ENCODE measurements around the gene SCP2. TPM values are rescaled to one million over a fixed set of nuclear protein-coding genes. Genes with fewer than 3 reads are reported as not detected.

SCP2 gene
- total and polyA plus RNA-seq, 2 of the 4 experiments (the other 2 are of a cell fraction), result 70.4 to 83.1 TPM

DNA sequence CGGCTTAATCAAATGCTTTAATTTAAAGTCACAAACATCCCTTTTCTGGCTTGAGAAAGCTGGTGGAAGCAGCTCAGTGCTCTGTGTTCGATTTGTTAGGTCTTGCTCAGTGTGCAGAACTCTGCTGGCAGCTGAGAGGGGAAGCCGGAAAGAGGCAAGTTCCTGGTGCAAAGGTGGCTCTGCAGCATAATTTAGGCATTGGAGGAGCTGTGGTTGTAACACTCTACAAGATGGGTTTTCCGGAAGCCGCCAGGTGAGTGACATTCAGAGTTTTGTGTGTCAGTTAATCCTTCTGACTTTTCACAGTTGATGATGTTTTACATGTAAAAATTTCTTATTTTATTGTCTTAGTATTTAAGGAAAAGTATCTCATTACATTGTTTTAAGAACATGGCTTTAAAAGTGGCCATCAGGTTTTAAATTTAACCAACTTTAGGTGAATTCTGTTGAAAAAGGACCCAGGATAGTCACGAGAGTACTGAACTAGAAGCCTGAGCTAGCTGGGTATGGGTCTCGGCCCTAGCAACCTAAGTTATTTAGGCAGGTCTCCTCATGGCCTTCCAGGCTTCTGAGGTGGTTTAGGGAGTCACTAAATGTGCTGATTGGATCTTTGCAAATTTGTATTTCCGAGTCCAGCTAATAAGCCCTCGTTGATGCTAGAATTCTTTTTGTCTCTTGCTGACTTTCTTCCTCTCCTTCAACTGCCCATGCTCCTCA lies 87.9 kb downstream of the SCP2 start:
- peak overlapping the region; percentile 98 for H3K4me2 ChIP-seq (ENCODE audit: low read depth, low read length)
- H4K5ac ChIP-seq (ENCODE audit: low read depth, low read length), result peak overlapping the region; percentile 41; the same call in 1 of the 2 replicates
- H3K9me1 ChIP-seq (ENCODE audit: insufficient read depth, low read length), result no peaks in the 10 kb centered on the region
- H2BK20ac ChIP-seq (ENCODE audit: low read depth, low read length), result no peak overlapping the region
- H4K8ac ChIP-seq (ENCODE audit: low read depth in 2 of 2, low read length in 2 of 2), result peak overlapping the region; percentile 48 to 84; a peak in 3 of 4 replicates
- CTCF ChIA-PET, result interaction anchor here (0.6 kb wide), 1 partner anchor 199 kb away, joined by 6 read pairs; no protein-coding TSS in a partner anchor
- in situ Hi-C loops (cut with MboI; ENCODE audit: low sequenced_read_pairs), result no loop called here
- DNase-seq (peak; percentile 91), ATAC-seq (ENCODE audit: low read depth) (peak; percentile 95)
- dilution Hi-C loops (cut with HindIII; ENCODE audit: low sequenced_read_pairs, unreplicated experiment), result no loop called here
- H4K91ac ChIP-seq (ENCODE audit: insufficient read depth, low read depth, low read length), result peak overlapping the region; percentile 50; the same call in 1 of the 2 replicates
- H2BK120ac ChIP-seq (ENCODE audit: low read depth, low read length), result peak overlapping the region; percentile 28
- H2BK5ac ChIP-seq (ENCODE audit: low read depth, low read length, poor library complexity, severe bottlenecking), result peak overlapping the region; percentile 77
- peak overlapping the region; percentile 95 for H2AK9ac ChIP-seq (replicated peaks; ENCODE audit: low read depth, low read length, poor library complexity)
- POLR2A ChIA-PET (ENCODE audit: unreplicated experiment), result no interaction called here
- H3K4me3 ChIP-seq (ENCODE audit: insufficient read depth, low read depth, low read length), result peak overlapping the region; percentile 51
- H2AK5ac ChIP-seq (ENCODE audit: low read depth, low read length), result peak overlapping the region; percentile 64
- no peaks in the 10 kb centered on the region for H3K27me3 ChIP-seq (ENCODE audit: control insufficient read depth, insufficient read depth, low read length)
- H3K79me1 ChIP-seq (ENCODE audit: low read depth in 1 of 2, low read length in 2 of 2), result peaks cover 19 to 36% of the 10 kb centered on the region in 2 experiments
- H3K27ac ChIP-seq (ENCODE audit: insufficient read depth, low read length), result peak overlapping the region; percentile 21
- TSS peak; percentile 5 for BruUV-seq (replicated peaks)
- H3K4me1 ChIP-seq (ENCODE audit: control insufficient read depth, insufficient read depth, low read length), result no peaks in the 10 kb centered on the region
- no peaks in the 10 kb centered on the region for H4K20me1 ChIP-seq (ENCODE audit: insufficient read depth, low read length)
- H3K9me3 ChIP-seq (ENCODE audit: control insufficient read depth, insufficient read depth, low read length), result no peaks in the 10 kb centered on the region
- TF ChIP-seq MAFK (IDR thresholded peaks at IDR 0.05; ENCODE audit: low read depth, low read length) (peak; percentile 60), RAD21 (IDR thresholded peaks at IDR 0.05; ENCODE audit: low read length) (peak; percentile 37), MXI1 (IDR thresholded peaks at IDR 0.05; ENCODE audit: borderline replicate concordance, low read depth, low read length) (peak; percentile 56; the same call in 1 of the 2 replicates), SMC3 (IDR thresholded peaks at IDR 0.05; ENCODE audit: low read depth, low read length) (peak; percentile 12; the same call in 1 of the 2 replicates), CEBPB (IDR thresholded peaks at IDR 0.05; ENCODE audit: low read depth, low read length) (no peak)
- TF ChIP-seq, protein P1, sequence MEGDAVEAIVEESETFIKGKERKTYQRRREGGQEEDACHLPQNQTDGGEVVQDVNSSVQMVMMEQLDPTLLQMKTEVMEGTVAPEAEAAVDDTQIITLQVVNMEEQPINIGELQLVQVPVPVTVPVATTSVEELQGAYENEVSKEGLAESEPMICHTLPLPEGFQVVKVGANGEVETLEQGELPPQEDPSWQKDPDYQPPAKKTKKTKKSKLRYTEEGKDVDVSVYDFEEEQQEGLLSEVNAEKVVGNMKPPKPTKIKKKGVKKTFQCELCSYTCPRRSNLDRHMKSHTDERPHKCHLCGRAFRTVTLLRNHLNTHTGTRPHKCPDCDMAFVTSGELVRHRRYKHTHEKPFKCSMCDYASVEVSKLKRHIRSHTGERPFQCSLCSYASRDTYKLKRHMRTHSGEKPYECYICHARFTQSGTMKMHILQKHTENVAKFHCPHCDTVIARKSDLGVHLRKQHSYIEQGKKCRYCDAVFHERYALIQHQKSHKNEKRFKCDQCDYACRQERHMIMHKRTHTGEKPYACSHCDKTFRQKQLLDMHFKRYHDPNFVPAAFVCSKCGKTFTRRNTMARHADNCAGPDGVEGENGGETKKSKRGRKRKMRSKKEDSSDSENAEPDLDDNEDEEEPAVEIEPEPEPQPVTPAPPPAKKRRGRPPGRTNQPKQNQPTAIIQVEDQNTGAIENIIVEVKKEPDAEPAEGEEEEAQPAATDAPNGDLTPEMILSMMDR (conservative IDR thresholded peaks at IDR 0.05; ENCODE audit: low read depth, low read length), result no peak
- intact Hi-C loops (cut with micrococcal nuclease), result loop anchor here (5.0 kb wide), 1 partner anchor 172 kb away; no protein-coding TSS in a partner anchor
- H3K4ac ChIP-seq (ENCODE audit: low read depth, low read length), result peak overlapping the region; percentile 74
- H2BK15ac ChIP-seq (ENCODE audit: low read depth, low read length), result peak overlapping the region; percentile 42; the same call in 1 of the 3 replicates
- peaks cover 3% of the 10 kb centered on the region; the same call in 1 of the 2 replicates for H3K36me3 ChIP-seq (ENCODE audit: control insufficient read depth, insufficient read depth, low read length)
- WGBS, 2 experiments (ENCODE audit: extremely low coverage in 2 of 2, insufficient read length in 1 of 2), result 0% methylated on average over 3 of the region's 9 CpGs; no CpG with 5 or more reads in 1 of the 2 experiments
- peak overlapping the region; percentile 80 for H2AFZ ChIP-seq (replicated peaks; ENCODE audit: low read length, poor library complexity)
- H3K18ac ChIP-seq (ENCODE audit: low read depth, low read length), result peak overlapping the region; percentile 32; the same call in 1 of the 2 replicates
- peak overlapping the region; percentile 87 for H3K9ac ChIP-seq (ENCODE audit: low read depth, low read length)
- peak overlapping the region; percentile 80 for H3K14ac ChIP-seq (replicated peaks; ENCODE audit: low read depth, low read length)
- H3K56ac ChIP-seq (ENCODE audit: extremely low read depth, insufficient read depth, low read length), result peak overlapping the region; percentile 88
- peak overlapping the region; percentile 20 for H3K23ac ChIP-seq (ENCODE audit: low read depth, low read length)
